Stimulated activated CD8-positive, alpha-beta memory T cell treated with anti-CD3 and anti-CD28 coated beads, Interleukin-7, amount 100 ng/mL, for 48 hours (primary cell): ENCODE results near the gene AP1M2.
"Not testable (repeated sequence)": the region's sequence is repeated elsewhere in the genome, so short reads cannot be mapped to it uniquely, and the experiment has no call there.

ENCODE experiments used
- DNase-seq, 2 donors: peaks; one replicate each; pipeline ENCODE4 v3.0.0-alpha.2; 2020; ENCODE audit warnings: low read depth in 1 of 2; ENCODE audit errors: extremely low read depth in 1 of 2

AP1M2 gene

DNA sequence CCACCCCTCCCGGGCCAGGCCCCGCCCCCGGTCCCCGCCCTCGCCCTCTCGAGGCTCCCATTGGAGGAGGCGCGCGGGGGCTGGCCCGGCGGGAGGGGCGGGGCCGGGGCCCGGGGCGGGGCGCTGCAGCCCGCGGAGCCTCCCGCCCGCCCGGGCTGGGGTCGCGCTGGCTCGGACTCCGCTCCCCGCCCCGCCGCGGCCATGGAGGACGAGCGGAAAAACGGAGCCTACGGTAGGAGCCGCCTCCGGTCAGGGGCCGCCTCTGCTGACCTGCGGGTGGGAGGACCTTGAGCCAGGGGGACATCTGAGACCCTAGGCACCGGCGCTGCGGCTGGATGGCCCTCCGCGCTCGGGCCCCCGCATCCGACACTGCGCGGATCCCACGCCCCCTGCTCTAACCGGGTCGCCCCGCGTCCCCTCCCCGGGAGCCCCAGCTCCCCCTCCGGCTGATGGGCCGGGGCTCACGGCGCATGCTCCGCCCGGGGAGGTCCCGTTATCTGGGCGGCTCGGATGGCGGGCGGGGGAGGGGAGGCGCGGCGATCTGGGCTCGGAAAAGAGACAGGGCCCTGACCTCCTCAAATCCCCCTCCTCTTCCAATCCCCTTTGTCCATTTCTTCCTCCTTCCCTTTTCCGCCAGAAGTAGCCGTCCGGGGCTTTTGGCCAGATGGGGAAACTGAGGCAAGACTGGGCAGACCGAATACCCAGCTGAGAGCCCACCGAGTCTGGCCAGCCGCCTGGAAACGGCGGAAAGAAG lies 15.4 kb upstream of the AP1M2 start:
- peak; percentile 74 to 80 for DNase-seq

GRCh38 chr19:10601999-10602329 lies 14.9 kb upstream of the AP1M2 start:
- no peak for DNase-seq

DNA sequence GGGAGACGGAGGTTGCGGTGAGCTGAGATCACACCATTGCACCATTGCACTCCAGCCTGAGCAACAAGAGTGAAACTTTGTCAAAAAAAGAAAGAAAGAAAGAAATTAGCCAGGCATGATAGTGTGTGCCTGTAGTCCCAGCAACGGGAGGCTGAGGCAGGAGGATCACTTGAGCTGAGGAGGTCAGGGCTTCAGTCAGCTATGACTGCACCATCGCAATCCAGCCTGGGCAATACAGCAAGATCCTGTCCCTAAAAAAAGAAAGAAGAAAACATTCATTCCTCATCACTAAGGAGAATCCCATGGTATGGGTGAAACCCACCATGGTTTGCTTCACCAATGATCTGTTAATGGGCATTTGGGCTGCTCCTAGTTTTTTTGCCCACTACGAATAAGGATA lies 13.0 kb upstream of the AP1M2 start:
- no peak for DNase-seq

DNA sequence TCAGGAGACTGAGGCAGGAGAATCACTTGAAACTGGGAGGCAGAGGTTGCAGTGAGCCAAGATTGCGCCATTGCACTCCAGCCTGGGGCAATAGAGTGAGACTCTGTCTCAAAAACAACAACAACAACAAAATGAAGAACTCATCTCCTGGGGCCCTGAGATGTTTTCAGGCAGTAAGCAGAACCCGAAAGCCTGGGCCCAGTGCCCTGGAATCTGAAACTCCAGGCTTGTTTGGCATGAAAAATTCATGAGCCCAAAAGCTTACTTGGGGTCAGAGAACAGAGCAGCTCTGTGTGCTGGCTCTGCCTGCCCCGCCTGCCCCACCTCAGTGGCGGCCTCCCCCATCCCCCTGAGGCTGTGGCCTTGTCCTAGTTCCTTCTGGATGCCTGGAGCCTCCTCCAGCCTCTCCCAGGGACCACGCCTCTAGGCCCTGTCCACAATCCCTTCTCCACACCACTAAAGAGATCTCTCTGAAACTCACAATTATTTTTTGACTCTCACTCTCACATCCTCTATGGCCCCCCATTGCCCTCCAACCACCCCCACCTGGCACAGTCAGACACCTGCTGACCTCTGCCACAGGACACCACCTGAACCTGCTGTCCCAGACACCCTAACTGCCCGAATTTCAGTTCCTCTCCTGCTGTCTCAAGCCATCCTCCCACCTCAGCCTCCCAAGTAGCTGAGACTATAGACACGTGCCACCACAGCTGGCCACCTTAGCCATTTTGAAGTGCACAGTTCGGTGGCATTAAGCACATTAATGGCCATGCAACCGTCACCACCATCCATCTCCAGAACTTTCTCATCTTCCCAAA lies 6.9 kb upstream of the AP1M2 start:
- no peak for DNase-seq

DNA sequence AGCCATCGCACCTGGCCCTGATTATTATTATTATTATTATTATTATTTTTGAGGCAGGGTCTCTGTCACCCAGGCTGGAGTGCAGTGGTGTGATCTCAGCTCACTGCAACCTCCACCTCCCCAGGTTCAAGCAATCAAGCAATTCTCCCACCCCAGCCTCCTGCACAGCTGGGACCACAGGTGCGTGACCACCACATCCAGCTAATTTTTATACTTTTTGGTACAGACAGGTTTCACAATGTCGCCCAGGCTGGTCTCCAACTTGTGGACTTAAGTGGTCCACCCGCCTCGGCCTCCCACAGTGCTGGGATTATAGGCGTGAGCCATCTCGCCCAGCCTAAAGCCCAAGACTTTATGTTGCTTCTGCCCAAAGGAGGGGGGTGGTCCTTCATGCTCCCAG lies 6.0 kb upstream of the AP1M2 start:
- no peak for DNase-seq

DNA sequence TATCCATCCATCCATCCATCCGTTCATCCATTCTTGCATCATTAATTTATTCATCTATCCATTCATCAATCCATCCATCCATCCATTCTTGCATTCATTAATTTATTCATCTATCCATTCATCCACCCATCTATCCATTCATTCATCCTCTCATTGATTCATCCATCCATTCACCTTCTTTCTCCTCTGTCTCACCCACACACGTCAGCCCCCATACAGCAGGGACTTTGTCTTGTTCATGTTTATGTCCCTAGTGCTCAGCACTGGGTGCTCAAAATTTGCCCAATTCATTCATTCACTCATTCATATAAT lies 683 bp upstream of the AP1M2 start:
- no peak for DNase-seq

- DNase-seq: no peak
Measured at GRCh38 chr19:10586396-10586795, 716 bp downstream of the AP1M2 start.

GRCh38 chr19:10583036-10583776 lies 3.9 kb downstream of the AP1M2 start:
- no peak for DNase-seq

GRCh38 chr19:10582091-10582490 lies 5.0 kb downstream of the AP1M2 start:
- no peak for DNase-seq

GRCh38 chr19:10580979-10581631 lies 6.0 kb downstream of the AP1M2 start:
- DNase-seq: peak in 1 of 2 donors; percentile 83

DNA sequence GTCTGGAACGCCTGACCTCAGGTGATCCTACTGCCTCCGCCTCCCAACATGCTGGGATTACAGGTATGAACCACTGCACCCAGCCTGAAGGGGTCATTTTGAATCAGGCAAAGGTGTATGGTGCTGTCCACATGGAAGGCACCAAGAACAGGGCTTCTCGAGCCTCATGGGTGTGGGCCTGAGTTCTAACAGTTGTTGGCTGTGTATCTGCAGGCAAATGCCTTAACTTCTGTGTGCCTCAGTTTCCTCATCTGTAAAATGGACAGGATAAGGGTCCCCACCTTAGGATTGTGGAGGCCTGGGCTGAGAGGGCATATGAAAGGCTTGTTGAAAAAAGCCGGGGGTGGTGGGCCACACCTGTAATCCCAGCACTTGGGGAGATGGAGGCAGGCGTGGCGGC lies 9.2 kb downstream of the AP1M2 start:
- DNase-seq: no peak

GRCh38 chr19:10575011-10575716 lies 11.9 kb downstream of the AP1M2 start:
- DNase-seq: no peak

GRCh38 chr19:10574462-10574861 lies 12.7 kb downstream of the AP1M2 start:
- DNase-seq: no peak

- DNase-seq: not testable (repeated sequence)
Measured at GRCh38 chr19:10573793-10574192, 13.3 kb downstream of the AP1M2 start.

- DNase-seq: peak; percentile 100
Measured at GRCh38 chr19:10568826-10569651, 18.1 kb downstream of the AP1M2 start, which contains the start of gene CDKN2D. TSS of gene CDKN2D (minus strand) at chr19:10568979. CDS start at chr19:10568653, 326 bp downstream.

- no peak for DNase-seq
Measured at GRCh38 chr19:10568062-10568825, 18.9 kb downstream of the AP1M2 start.

GRCh38 chr19:10567656-10568055 lies 19.5 kb downstream of the AP1M2 start:
- no peak for DNase-seq

DNA sequence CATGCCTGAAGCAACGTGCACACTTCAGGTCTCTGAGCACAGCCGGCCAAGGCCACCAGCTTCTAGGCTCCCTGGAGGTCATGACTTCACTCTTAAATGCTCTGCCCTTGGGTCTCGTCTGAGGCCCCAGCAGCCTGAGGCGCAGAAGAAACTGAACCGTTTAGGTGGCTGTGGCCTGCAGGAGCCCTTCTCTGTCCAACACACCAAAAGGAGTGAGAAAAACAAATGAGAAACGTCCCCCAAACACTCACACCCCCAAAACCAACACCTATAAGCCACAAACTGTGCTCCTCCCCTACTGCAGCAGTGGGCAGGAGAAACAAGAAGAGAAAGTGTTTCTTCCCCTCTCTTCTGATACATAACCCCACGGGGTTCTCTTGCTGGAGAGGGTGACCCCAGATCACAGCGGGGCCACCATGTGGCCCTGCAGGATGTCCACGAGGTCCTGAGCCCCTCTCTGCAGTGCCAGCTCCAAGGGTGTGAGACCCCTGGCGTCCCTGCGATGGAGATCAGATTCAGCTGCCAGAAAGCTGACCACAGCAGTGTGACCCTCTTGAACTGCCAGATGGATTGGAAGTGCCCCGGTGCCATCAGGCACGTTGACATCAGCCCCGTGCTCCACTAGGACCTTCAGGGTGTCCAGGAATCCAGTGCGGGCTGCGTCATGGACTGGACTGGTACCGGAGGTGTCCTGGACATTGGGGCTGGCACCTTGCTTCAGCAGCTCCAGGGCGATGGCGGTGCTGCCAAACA lies 20.3 kb downstream of the AP1M2 start:
- peak in 1 of 2 donors; percentile 63 for DNase-seq

DNA sequence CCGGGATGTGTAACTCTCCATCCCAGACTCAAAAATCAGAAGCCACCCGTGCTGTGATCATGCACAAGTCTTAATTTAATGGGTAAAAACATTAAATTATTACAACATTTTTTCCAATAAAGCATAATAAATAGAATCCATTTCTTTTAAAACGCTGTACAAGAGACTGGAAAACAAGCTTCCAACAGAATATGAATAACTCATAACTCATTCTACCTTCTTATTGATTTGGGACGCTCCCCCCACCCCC lies 20.8 kb downstream of the AP1M2 start:
- DNase-seq: no peak
